GM19043 (cell line): ENCODE data around the gene RANBP9.

Source experiments
- ATAC-seq: cut with Tn5 transposase; IDR thresholded peaks from one replicate; pipeline ENCODE4 v1.9.1; 2021; ENCODE audit warnings: low read depth; ENCODE audit not compliant: unreplicated experiment

Gene RANBP9

DNA sequence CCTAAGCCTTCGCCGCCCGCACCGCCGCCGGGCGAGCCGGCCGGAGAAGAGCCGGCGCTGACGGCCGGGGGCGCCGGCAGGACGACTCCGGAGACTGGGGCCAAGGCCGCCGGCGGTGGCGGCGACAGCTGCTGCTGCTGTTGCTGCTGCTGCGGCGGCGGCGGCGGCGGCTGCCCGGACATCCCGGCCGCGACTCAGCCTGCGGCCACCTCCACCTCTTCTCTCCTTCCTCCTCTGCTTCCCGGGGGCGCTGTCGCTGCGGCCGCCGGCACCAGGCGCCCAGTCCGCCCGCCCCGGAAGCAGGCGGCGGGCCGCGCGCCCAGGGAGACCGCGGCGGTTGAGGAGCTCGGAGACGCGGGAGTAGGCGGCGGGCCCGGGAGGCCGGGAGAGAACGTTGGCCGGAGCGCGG lies 307 bp downstream of the RANBP9 start:
- peak; percentile 40 for ATAC-seq

DNA sequence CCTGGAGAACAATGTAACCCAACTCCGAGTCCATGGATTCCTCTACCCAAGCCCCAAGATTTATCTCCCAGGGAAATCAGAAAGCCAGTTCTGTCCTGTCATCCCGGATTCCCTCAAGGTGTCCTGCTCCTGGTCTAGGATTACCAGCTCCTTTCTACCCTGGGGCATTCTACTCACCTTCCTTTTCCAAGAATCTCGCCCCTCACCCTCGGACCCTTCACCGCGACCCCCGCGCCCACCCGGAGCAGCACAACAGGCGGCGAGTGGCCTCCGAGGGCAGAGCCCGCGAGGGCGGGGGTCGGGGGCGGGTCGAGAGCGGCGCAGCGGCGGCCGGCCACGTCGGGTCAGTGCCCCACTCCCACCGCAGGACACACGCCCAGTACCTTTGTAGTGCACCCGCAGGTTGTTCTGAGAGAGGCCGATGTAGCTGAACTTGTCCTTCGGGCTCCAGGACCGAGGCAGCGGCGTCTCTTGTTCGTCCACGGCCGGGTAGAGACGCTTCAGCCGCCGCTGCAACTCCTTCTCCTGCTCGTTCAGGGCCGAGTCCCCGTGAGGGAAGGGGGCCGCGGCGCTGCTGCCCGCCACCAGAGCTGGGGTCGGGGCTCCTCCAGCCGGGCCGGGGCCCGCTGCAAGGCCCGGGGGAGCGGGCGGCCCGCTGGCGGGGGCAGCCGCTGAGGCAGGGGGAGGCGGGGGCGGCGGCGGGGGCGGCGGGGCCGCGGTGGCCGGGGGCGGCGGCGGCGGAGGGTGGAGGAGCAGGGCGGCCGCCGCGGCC lies 897 bp downstream of the RANBP9 start:
- no peak for ATAC-seq

DNA sequence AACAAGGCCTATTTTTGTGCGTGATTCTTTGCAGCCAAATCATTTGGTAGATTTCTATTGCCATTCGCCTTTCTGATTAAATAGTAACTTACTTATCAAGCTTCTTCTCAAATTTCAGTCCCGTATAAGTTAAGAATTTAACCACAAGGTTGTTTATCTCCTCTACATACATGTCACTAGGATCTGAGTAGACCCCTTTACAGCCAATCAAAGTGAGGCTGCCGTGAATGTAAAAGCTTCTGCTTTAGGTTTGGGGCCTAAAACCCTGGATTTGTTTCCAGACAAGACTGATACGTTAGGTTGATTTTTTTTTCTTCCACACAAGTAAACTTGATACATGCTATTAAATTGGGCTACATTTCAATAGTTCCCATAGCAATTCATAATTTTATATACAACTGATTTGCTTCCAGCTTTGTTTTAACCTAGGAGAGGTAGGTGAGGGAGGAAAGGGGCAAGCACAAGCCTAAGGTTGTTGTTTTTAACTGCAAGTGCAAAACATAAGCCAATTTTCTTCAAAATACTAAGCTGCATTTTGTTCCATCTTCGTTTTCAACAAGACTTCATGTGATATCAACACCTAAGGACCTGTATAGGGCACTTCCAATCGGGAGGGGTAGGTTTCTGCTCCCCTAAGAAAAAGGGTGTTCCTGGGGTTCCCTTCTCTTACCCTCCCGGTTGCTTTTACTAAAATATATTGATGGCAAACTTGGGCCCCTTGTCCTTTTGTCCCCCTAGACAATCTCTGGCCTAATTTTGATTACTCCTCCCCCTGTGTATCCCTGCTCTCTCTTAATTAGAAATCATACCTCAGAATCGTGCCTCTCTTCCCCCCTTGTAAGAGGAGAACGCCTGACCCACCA lies 1.7 kb downstream of the RANBP9 start:
- ATAC-seq, result no peak

DNA sequence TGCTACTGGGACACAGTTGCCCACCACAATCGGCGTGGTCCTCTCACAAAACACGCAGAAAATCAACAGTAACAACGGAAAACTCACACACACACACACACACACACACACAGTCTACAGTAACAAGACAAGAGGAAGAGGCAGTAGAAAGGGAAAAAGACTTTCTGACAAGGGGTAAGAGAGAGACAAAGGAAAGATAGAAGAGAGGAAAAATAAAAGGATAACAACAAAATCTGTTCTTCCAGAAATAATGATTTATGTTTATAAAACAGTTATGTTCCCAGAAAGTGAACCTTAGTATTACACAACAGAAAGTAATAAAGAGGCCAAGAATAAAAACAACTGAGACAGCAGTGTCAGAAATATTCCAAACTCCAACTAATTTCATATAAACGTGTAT lies 2.9 kb downstream of the RANBP9 start:
- ATAC-seq, result no peak

DNA sequence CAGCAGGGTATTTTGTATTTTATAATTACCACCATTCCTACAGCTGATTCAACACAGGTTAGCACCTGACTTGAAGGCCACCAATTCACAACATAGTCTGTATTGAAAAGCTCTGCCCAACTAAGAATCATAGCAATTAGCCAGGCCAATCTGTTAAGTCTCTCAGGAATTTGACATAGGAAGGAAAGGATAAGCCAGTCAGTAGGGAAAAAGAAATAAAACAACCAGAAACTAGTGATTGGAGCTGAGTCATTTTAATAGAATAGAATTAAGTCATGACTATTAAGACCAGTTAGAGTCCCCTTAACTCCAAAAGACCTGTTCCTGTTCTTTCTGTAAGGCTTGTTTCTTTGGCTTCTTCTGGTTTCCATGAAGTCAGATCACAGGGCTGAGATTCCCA lies 8.1 kb downstream of the RANBP9 start:
- no peak for ATAC-seq

DNA sequence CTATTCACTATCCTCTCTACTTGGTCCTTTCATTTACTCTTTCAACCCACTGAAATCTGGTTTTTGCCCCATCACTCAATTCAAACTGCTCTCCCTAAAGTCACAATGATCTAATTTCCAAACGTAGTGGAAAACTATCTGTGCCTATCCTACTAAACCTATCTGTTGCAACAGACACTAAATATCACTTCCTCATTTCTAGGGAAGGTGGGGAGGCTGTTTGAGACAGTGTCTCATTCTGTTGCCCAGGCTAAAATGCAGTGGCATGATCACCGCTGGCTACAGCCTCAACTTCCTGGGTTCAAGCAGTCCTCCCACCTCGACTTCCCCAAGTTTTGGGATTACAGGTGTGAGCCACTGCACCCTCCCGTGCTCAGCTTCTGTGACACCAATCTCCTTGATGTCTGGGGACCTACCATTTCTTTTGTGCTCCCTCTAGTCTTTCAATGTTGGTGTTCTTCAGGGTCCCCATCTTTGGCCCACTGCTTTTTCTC lies 8.8 kb downstream of the RANBP9 start:
- no peak for ATAC-seq

DNA sequence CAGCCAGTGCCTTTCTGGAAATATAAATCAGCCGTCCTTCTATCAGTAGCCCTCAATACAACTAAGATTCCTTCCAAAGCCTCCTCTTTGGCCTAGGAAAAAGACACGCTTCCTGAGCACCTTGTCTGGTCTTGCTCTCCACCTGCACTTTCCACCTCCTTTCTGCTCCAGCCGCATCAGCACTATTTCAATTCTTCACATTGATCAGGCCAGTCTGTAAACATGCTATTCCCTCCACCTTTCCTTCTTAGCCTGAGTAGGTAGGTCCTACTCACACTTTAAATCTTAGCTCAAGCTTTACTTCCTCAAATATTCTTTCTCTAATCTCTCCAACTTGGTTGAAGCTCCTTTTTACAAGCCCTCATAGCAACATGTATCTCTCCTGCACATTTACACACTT lies 11.4 kb downstream of the RANBP9 start:
- no peak for ATAC-seq

DNA sequence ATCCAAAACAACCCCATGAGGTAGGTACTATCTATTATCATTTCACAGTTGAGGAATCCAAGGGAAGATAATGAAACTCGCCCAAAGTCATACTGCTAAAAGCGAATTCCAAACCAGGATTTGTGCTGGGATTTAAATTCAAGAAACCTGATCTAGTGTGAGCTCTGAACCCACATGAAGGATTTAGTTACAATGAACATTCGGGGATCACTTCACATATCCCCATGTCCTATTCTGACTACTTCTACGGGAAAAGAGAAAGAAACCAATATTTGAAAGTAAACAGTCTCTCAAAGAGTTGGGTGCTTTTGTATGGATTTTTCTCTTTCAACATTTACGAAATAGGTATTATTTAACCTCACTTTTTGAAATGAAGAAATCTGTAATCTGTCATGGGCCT lies 12.9 kb downstream of the RANBP9 start:
- no peak for ATAC-seq

DNA sequence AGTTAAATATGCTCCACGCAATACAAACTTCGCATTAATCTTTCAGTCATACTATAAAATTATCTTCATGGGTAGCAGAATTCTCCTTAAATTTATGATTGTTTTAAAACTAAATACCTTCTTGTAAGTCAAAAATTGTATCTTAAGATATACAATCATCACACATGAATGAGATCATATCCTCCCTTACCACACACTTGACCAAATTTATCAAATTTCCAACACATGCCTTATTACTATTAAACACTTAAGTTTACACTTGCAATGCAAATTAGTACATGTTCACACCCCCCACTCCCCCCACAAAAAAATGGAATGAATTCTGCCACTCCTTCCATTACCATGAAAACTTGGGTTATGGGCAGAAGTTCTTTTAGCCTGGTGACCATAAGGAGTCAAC lies 13.8 kb downstream of the RANBP9 start:
- ATAC-seq, result no peak

DNA sequence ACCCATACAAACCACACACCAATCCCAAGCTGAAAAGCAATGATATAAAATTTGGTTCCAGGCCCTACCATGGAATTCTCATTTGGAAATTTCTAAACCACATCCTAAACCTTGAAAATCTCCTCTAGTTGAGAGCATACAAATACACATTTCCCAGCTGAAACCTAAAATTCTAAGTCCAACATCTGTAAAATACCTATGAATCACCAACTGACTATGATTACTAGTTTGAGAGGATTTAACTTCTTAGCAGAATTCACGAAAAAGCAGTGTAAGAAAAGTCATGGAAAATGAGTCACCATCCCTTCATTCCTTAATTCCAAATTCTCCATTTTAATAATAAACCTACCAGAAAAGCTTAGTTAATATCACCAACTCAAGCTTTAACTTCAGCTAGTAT lies 15.4 kb downstream of the RANBP9 start:
- no peak for ATAC-seq

DNA sequence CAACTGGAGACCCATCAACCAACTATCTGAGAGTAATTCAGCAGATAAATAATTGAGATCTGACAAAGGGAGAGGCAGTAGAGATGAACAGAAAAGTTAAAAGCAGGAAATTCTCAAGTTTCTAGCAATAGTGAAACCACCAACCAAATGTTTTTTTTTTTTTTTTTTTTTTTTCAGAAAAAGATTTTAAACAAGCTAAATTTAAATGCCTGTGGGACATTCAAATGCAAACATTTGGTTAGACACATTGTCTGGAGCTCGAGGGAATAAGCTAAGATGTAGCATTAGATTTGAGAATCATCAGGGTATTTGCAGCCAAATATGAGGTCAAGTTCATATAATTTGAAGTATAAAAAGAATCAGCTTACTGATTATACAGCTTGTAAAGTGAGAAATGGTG lies 16.4 kb downstream of the RANBP9 start:
- ATAC-seq, result no peak

DNA sequence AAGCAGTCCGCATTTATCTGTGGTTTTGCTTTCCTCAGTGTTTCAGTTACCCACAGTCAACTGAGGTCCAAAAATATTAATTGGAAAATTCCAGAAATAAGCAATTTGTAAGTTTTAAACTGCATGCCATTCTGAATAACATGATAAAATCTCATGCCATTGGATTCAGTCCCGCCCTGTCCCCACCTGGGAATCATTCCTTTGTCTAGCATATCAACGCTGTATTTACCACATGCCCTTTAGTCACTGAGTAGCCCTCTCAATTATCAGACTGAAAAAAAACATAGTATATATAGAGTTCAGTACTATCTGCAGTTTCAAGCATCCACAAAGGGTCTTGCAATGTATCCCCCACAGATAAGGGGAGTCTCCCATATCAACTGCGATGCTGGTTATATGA lies 17.1 kb downstream of the RANBP9 start:
- no peak for ATAC-seq

DNA sequence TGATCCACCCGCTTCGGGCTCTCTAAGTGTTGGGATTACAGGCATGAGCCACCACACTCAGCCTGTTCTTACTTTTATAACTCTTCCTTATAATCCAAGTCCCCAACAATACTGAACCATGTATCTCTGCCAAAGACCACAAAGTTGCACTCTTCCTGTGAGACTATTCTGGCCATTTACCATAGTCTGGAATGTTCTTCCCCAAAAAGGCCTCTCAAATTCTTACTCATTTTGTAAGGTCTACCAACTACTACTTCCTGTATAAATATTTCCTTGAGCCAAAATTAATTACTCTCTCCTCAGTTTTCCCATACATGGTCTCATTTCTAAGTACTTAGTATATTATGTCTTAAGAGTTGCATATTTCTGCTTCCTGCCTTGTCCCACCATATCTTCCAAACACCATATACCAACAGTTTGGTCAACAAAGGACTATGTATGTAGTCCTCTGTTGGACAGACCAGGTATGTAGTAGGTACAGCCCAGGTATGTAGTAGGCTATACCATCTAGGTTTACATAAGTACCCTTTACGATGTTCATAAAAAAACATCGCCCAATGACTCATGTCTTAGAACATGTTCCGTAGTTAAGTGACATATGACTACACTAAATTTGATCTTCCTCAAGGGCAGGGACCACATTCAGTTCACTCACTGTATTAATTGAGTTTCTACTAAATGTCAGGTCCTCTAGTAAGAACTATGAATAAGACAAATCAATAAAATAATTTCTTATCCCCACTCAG lies 22.0 kb downstream of the RANBP9 start:
- no peak for ATAC-seq

DNA sequence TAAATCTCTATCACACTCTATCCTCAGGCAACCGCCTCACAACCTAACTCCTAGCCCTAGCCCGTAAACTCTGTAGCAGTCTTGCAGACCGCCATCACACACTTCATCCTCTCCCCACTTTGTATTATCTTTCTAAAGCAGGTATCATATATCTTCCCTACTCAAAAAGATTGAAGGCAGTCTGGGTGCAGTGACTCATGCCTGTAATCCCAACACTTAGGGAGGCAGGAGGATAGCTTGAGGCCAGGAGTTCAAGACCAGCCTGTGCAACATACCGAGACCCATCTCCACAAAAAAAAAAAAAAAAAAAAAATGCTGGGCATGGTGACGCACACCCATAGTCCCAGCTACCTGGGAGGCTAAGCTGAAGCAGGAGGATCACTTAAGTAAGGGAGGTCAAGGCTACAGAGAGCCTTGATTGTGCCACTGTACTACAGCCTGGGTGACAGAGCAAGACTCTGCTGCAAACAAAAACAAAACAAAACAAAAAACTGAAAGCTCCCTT lies 22.9 kb downstream of the RANBP9 start:
- no peak for ATAC-seq

DNA sequence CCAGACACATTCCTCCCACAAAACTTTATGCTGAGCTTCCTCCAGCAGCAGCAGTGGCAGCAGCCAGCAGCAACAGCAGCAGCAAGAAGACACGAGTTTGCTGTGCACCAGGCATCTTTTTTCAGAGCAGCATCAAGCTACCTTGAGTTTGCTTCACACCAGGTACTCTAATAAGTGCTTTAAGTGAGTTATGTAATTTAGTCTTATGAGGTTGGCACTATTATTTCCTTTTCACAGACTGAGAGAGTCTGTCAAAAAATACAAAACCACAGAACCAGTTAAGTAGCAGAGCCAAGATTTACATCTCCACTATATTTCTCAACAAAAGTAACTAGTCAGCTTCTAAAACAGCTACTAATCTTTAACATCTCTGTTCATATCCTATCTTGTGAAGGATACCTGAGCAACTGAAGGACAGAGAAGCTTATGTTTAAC lies 23.7 kb downstream of the RANBP9 start:
- ATAC-seq, result no peak

DNA sequence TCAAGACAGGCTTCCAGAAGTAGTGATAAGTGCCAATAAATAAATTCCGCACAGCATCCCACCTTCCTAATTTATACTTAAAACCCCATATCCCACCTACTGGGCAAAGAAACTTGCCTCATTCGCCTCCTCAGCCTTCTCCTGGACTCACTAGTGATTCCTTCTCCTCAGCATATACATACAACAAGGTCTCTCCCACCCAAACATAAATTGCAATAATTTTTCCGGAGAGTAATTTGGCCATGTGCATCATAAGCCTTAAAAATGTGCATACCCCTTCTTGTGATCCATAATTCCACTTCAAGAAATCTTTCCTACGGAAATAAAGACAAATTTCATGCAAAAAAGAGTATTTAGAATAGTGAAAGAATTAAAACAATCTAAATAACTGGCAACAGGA lies 26.8 kb downstream of the RANBP9 start:
- no peak for ATAC-seq

DNA sequence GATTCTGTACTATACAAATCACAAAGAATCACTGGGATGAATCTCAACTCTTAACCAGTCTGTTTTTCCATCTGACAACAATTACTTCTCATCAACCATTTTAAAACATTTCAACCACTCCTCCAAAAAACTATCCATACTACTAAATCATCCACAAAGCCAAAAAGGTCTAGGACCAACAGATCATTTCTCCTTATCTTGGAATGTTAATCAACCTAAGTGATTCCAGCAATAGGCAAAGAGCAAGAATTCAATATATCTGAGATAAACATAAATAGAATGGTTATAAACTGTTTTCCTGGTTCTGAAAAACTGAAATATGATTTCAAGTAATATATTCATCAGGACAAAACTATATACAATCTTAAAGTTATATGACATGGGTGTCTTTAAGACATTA lies 28.6 kb downstream of the RANBP9 start:
- ATAC-seq, result no peak

DNA sequence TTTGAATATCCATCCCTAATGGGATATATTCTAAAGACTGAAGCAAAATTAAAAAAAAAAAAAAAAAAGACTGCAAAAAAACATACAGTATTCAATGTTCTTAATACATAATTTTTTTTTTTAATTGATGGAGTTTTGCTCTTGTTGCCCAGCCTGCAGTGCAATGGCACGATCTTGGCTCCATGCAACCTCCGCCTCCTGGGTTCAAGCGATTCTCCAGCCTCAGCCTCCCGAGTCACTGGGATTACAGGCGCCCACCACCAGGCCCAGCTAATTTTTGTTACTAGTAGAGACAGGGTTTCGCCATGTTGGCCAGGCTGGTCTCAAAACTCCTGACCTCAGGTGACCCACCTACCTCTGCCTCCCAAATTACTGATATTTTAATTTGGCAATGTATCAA lies 29.3 kb downstream of the RANBP9 start:
- no peak for ATAC-seq

DNA sequence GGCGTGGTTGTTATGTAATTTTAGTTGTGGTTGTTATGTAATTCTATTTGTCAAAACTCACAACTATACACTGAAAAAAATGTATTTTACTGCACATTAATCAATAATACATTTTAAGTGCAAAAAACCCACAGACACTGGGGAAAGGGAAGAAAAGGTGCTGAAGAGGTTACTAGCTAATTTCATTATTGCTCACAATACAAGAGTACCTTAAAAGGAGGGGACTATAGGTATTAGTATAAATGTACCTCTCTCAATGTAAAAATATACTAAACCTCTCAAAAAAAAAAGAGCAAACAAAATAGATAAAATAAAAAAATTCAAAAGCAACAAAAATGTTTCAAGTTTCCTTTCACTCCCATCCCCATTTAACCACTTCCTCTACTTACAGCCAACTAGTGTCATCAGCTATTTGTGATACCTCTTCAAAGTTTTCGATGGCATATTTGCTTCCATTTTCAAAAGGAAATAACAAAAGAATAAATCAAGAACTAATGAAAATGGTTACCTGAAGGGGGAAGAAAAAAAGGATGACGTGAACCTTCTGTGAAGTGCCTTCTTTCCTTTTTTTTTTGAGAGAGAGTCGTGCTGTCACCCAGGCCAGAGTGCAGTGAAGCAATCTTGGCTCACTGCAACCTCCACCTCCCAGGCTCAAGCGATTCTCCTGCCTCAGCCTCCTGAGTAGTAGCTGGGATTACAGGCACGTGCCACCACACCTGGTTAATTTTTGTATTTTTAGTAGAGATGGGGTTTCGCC lies 30.2 kb downstream of the RANBP9 start:
- ATAC-seq, result no peak

DNA sequence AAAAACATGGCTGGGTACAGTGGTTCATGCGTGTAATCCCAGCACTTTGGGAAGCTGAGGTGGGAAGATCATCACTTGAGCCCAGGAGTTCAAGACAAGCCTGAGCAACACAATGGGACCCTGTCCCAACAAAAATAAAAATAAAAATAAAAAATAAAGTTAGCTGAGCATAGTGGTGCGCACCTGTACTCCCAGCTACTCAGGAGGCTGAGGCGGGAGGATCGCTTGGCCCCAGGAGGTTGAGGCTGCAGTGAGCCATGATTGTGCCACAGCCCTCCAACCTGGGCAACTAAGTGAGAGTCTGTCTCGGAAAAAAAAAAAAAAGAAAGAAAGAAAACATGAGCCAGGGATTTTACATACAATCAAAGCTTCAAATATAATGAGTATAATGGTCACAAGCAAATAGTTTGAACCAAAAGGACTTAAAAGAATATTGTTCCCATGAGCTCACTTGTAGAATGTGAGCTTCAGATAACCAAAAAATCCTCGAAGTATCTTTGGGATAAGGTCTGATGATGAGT lies 31.1 kb downstream of the RANBP9 start:
- ATAC-seq, result no peak
